KOPT-K1 (cell line): ENCODE measurements around the gene REC114.
"Not testable (repeated sequence)": the region's sequence is repeated elsewhere in the genome, so short reads cannot be mapped to it uniquely, and the experiment has no call there.

ENCODE experiments used
- H3K27ac ChIP-seq: fragments of 200-600 bp; sonication (generic); 2 replicates; pipeline ENCODE4 v1.5.1; 2016; ENCODE audit warnings: antibody characterized with exemption, mild to moderate bottlenecking, low read depth, low read length; ENCODE audit not compliant: poor library complexity, severe bottlenecking
- H3K36me3 ChIP-seq: fragments of 200-600 bp; sonication (generic); 2 replicates; pipeline ENCODE4 v1.5.1; 2017; ENCODE audit warnings: antibody characterized with exemption, mild to moderate bottlenecking, low read length, moderate library complexity; ENCODE audit not compliant: insufficient read depth
- H3K9me3 ChIP-seq: fragments of 200-600 bp; sonication (generic); 2 replicates; pipeline ENCODE4 v1.5.1; 2017; ENCODE audit warnings: antibody characterized with exemption, low read length, mild to moderate bottlenecking; ENCODE audit not compliant: insufficient read depth, poor library complexity, severe bottlenecking

REC114 gene

DNA sequence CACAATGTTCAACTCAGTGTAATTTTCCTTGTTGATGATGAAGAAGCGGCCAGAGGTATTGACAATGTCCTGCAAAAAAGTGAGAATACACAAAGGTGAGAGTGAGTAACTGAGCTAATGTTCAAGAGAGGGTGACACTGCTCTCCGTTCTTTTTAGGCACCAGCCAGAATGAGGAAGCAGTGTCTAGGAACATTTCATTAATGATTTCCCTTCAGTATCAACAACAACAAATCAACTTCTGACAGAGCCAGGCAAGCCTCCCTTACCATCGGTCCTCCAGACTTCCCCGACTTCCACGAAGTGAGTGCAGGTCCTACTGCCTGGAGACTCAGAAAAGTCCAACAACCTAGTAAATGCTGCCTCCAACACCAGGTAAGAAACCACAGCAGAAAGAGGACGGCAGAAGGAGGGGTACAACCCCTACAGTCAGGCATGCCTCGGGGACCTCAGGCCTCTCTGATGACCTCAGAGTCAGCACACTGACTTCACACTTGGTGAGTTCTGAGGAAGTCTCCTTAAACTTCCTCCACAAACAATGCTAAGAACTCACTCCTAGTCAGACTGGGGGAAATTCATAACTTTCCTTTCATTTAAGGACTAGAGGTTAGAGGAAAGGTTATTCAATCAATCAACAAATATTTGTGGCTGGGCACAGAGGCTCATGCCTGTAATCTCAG lies 127.5 kb downstream of the REC114 start:
- Histone ChIP-seq H3K9me3 (no peaks in the 10 kb centered on the region), H3K36me3 (peaks cover 54% of the 10 kb centered on the region; the same call in 1 of the 2 replicates), H3K27ac (no peak overlapping the region)

DNA sequence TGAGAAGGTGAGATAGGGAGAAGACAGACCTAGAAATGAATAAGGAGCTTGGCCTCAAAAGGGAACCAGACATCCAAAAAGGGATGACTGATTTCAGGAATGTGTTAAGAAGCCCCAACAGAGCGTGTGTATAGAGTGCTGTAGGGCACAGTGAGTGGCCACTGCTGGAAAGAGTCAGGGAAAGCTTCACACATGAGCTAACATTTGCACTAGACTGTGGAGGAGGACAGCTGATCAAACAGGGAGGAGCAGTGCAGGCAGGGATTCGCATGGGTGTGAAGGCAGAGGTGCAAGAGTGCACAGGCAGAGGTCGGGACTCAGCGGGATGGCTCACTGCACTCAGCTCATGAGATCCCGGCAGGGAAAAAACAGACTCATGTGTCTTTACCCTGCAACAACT lies 128.4 kb downstream of the REC114 start:
- peaks cover 58% of the 10 kb centered on the region; the same call in 1 of the 2 replicates for H3K36me3 ChIP-seq

DNA sequence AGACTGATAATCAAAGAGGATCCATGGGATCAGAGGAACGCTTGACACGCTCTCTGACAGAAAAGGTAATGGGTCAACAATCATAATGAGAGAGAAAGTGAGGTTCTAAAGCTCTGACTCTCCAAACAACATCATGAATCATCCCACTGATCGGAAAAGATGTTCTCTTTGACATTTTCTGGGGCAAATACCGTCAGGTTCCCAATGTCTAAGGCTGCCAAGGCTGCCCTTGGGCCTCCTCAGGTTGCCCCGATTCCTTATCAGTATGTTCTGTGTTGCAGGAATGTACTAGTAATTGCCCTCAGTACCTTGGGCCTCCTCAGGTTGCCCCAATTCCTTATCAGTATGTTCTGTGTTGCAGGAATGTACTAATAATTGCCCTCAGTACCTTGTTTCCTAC lies 129.3 kb downstream of the REC114 start:
- Histone ChIP-seq H3K36me3 (peaks cover 53% of the 10 kb centered on the region; the same call in 1 of the 2 replicates), H3K9me3 (no peaks in the 10 kb centered on the region), H3K27ac (no peak overlapping the region)

More for the DNA sequence above, 128.4 kb downstream of the REC114 start:
- no peak overlapping the region for H3K27ac ChIP-seq
- H3K9me3 ChIP-seq, result no peaks in the 10 kb centered on the region

DNA sequence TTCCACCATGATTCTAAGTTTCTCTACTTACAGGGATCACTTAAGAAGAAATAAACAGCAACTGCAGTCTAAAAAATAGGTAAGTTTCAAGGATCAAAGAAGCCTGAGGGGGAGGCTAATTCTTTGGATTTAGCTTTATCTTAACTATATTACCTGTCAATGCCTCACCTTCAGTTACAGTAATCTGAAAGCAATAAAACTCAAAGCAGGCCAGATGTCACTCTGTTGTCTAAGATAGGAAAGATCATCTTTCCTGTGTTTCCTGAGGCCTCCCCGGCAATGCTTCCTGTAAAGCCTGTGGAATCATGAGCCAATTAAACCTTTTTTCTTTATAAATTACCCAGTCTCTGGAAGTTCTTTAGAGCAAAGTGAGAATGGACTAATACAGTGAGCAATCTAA lies 130.1 kb downstream of the REC114 start:
- H3K36me3 ChIP-seq, result peaks cover 46% of the 10 kb centered on the region; the same call in 1 of the 2 replicates
- no peak overlapping the region for H3K27ac ChIP-seq

DNA sequence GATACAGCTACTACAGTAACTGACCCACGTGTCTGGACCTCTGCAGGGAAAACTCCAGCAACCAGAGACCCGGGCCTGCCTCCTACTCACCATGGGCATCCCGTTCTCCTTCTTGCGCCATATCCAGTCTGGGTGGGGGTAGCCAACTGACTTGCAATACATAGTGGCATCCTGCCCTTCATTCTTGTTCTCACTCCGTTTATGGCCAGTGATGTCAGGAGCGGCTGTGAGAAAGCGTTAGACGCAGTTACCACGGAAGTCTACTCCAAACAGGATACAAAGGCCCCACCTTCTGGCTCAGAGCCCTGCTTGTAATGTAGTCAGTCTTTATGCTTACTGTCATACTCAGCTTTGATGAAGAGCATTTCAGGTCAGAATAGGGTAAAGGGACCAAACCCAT lies 130.6 kb downstream of the REC114 start:
- no peak overlapping the region for H3K27ac ChIP-seq
- peaks cover 41% of the 10 kb centered on the region; the same call in 1 of the 2 replicates for H3K36me3 ChIP-seq
- no peaks in the 10 kb centered on the region for H3K9me3 ChIP-seq

More for the DNA sequence above, 130.1 kb downstream of the REC114 start:
- no peaks in the 10 kb centered on the region for H3K9me3 ChIP-seq

DNA sequence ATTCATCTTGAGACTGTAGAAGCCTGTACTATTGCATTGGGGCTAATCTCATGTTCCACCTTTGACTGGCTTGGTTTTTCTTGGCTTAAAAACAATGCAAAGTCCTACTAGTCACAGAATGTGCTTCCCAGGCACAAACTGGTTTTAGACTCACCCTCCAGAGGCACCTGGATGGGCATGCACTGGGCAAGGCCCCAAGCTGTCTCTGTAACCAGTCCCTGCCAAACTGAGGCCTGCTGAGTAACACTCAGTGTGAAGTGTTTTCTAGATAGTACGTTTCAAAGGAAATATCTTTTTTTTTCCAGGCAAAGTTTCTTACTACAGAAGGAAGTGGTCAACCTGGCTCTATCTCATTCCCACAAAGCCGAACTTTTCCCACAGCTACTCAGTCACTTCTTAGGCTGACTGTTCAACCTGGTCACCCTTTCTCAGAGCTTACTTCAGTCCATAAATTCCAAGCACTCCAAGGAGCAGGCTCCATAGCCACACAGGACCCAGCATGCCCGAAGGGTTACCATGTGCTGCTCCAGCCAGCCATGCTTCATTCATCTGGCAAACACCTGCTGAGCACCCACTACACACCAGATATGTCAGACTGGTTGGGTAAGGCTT lies 132.8 kb downstream of the REC114 start:
- H3K27ac ChIP-seq, result no peak overlapping the region
- H3K36me3 ChIP-seq, result peaks cover 24% of the 10 kb centered on the region; the same call in 1 of the 2 replicates
- no peaks in the 10 kb centered on the region for H3K9me3 ChIP-seq

DNA sequence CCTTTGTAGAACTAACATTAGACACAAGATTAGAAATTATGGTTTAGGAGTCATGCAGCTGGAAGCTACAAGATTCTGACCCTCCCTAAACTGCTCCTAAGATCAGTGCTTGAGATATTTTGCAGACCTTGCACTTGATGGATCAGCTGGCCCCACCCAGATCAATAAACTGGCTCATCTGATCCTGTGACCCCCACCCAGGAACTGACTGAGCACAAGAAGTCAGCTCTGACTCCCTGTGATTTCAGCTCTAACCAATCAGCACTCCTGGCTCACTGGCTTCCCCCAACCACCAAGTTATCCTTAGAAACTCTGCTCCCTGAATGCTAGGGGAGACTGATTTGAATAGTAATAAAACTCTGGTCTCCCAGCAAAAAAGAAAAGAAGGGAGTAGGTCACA lies 134.6 kb downstream of the REC114 start:
- H3K27ac ChIP-seq, H3K9me3 ChIP-seq: not testable (repeated sequence)
- peaks cover 21% of the 10 kb centered on the region; the same call in 1 of the 2 replicates for H3K36me3 ChIP-seq

DNA sequence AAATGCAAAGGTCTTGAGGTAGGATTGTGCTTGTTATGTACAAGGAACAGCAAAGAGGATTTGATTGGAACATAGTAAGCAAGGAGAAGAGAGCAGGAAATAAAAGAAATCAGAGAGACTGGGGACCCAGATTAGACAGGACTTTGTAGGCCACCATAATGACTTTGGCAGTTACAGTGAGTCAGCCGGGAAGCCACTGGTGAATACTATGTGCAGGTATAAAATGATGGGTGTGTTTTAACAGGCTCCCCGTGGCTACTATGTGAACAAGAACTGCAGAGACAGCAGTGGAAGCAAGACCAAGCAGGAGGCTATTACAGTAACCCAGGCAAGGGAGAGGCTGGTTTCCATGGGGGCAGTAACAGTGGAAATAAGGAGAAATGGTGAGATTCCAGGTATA lies 135.1 kb downstream of the REC114 start:
- Histone ChIP-seq H3K27ac (no peak overlapping the region), H3K36me3 (peaks cover 26% of the 10 kb centered on the region), H3K9me3 (no peaks in the 10 kb centered on the region)

DNA sequence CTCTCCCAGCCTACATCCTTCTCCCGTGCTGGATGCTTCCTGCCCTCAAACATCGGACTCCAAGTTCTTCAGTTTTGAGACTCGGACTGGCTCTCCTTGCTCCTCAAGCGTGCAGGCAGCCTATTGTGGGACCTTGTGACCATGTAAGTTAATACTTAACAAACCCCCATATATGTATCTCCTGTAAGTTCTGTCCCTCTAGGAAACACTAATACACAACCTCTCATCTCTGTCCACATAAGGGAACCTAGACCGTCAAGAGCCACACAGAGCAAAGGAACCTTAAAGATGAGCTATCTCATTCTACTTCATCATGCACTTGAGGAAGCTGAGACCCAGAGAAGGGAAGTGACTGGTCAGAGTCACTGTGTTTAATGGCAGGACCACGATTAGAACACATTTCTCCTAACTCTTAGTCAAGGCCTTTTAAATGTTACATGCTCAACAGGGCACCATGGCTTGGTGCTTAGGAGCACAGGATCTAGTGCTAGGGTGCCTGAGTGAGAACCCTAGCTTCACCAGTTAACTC lies 140.0 kb downstream of the REC114 start:
- H3K36me3 ChIP-seq, result peaks cover 46% of the 10 kb centered on the region
- H3K27ac ChIP-seq, result no peak overlapping the region
- H3K9me3 ChIP-seq, result no peaks in the 10 kb centered on the region

DNA sequence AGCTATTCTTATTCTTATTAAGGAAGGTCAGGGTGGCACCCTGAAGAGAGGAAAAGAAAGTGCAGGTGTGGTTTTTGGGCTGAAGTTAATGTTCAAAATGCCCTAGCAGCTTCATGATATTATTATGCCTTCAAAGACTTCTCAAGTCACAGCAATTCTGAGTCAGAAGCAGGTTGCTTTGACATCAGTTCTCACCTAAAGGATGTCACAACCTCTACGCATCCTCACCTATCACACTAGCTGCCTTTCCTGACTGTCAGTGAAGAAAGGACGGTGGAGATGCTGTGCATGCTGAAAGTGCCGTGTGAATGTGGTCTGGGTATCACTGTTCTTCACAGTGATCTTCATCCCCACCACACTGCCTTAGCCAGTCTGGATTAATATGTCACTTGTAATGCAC lies 140.6 kb downstream of the REC114 start:
- no peak overlapping the region for H3K27ac ChIP-seq
- no peaks in the 10 kb centered on the region for H3K9me3 ChIP-seq
- H3K36me3 ChIP-seq, result peaks cover 46% of the 10 kb centered on the region

DNA sequence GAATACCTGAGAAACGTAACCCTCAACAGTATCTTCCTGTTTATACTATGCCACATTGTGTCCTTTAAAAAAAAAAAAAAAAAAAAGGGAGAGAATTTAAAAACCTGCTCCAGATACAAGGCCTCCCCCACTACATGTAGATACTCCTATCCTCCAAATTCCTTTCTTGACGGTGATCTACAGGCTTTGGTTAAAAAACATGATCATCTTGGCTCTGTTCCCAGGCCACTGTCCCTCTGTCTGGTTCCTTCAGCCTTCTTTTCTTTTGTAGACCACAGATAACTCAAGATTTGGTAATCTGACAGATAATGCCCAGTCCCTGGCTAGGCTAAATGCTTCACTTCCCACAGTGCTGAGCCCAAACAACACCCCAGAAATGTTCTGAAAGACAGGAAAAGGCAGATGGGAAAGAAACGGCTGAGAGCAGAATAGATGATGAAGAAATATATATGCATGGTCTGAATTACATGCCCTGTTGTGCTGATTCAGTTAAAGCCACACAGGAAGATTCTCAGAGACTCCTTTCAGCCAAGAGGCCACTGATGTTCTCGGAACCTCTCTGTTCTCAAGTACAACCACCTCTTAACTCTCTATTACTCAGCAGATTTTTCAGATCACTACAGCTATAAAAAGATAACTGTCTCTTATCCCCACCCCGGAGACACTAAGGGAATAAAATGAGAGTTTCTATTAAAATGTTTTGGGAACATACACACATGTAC lies 141.9 kb downstream of the REC114 start:
- Histone ChIP-seq H3K9me3 (no peaks in the 10 kb centered on the region), H3K36me3 (peaks cover 51% of the 10 kb centered on the region), H3K27ac (no peak overlapping the region)

DNA sequence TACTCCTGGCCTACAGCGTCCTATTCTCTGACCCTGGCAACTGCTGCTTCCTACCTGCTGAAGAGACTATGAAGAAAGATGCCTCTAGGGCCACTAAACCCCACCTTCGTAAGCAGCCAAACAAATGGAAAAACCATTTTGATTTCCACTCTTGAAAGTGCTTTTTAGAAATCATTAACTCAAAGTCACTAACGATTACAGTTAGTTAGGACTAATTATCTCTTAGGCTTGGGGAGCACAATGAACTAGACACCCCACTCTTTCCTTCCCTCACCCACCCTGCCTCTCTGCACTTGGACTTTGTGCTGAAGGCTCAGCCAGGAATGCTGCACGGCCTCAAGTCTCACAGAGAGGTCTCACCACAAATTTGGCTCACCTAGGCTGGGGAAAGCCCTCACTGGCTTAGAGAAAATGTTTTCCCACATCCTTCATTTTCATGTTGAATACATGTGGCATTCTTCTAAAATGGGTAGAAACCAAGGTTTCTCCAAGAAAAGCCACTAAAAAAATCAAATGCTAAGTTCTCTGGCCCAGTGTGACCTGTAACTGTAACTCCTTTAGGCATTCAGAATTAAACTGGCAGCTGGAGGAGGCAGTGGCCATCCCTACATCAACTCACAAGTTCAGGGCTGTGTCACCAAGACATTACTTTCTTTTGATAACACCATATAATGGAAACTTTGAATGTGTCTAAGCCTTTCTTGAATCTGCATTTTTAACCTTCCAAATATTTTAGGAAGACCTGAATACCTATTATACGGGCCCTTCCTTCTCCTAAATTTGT lies 143.1 kb downstream of the REC114 start:
- no peak overlapping the region for H3K27ac ChIP-seq
- no peaks in the 10 kb centered on the region for H3K9me3 ChIP-seq
- H3K36me3 ChIP-seq, result peaks cover 46% of the 10 kb centered on the region

DNA sequence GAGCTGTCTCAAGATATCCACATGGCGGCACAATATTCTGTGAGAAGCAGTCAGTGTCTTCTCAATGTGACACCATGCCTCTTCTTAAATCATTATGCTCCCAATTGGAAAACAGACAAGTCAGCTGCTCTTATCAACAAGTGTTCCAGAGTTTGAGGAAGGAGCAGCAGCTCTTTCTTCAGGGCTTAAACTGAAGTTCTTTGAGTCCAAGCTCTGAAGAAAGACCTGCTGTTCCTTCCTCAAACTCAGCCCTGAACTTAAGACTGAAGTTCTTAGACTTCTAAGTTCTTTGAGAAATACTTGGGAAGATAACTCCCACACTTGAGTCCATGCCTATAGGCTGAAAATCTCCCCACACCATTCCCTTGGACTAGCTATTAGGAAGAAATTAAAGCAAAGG lies 146.8 kb downstream of the REC114 start:
- no peak overlapping the region for H3K27ac ChIP-seq
- no peaks in the 10 kb centered on the region for H3K9me3 ChIP-seq
- peaks cover 34% of the 10 kb centered on the region for H3K36me3 ChIP-seq

DNA sequence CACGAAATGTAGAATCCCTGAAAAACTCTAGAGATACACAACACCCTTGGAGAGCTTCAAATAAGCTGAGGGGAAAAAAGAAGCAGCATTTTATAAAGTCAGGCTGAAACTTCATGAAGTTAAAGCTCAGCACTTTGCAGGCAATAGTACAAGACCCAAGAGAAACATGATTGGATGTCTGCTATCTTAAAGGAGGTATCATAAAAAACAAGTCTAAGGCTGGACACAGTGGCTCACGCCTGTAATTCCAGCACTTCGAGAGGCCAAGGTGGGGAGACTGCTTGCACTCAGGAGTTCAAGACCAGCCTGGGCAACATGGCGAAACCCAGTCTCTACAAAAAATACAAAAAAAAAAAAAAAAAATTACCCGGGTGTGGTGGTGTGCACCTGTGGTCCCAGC lies 147.3 kb downstream of the REC114 start:
- Histone ChIP-seq H3K27ac (no peak overlapping the region), H3K36me3 (peaks cover 34% of the 10 kb centered on the region), H3K9me3 (no peaks in the 10 kb centered on the region)
